ENCODE data around the gene ZNF221.

ZNF221 gene

GRCh38 chr19:43910884-43911283 lies 40.1 kb upstream of the ZNF221 start:
- Histone ChIP-seq H3K36me3 (ENCODE audit: control insufficient read depth, low read length) (peaks cover 26% of the 10 kb centered on the region), H3K4me2 (ENCODE audit: low read length) (no peak overlapping the region), H3K9me2 (replicated peaks; ENCODE audit: control insufficient read depth, low read length) (no peaks in the 10 kb centered on the region), H3F3A (ENCODE audit: control insufficient read depth, insufficient read depth) (no peaks in the 10 kb centered on the region), H4K20me1 (ENCODE audit: control insufficient read depth, insufficient read depth, low read depth, low read length) (no peaks in the 10 kb centered on the region), H3K9me3 (ENCODE audit: control insufficient read depth, insufficient read depth, low read length) (peaks cover 23% of the 10 kb centered on the region; the same call in 1 of the 2 replicates), H3K27ac (ENCODE audit: low read depth, low read length) (no peak overlapping the region), H3K27me3 (ENCODE audit: control insufficient read depth, low read length) (no peaks in the 10 kb centered on the region), H3K4me1 (ENCODE audit: control insufficient read depth, low read length) (no peaks in the 10 kb centered on the region), H3K4me3 (ENCODE audit: low read length) (no peak overlapping the region), H3K79me2 (ENCODE audit: control insufficient read depth, low read length) (no peaks in the 10 kb centered on the region)
- TF ChIP-seq EZH2phosphoT487 (IDR thresholded peaks at IDR 0.05; ENCODE audit: borderline replicate concordance, low read length) (no peak), CTCF (IDR thresholded peaks at IDR 0.05; ENCODE audit: low read depth, low read length, poor library complexity, severe bottlenecking) (no peak)

GRCh38 chr19:43913383-43913782 lies 37.6 kb upstream of the ZNF221 start:
- Histone ChIP-seq H3F3A (ENCODE audit: control insufficient read depth, insufficient read depth) (no peaks in the 10 kb centered on the region), H3K27ac (ENCODE audit: low read depth, low read length) (no peak overlapping the region), H3K4me3 (ENCODE audit: low read length) (no peak overlapping the region), H3K4me1 (ENCODE audit: control insufficient read depth, low read length) (no peaks in the 10 kb centered on the region), H3K27me3 (ENCODE audit: control insufficient read depth, low read length) (no peaks in the 10 kb centered on the region), H4K20me1 (ENCODE audit: control insufficient read depth, insufficient read depth, low read depth, low read length) (no peaks in the 10 kb centered on the region), H3K79me2 (ENCODE audit: control insufficient read depth, low read length) (no peaks in the 10 kb centered on the region), H3K9me3 (ENCODE audit: control insufficient read depth, insufficient read depth, low read length) (peaks cover 23% of the 10 kb centered on the region; the same call in 1 of the 2 replicates), H3K36me3 (ENCODE audit: control insufficient read depth, low read length) (peaks cover 40% of the 10 kb centered on the region), H3K4me2 (ENCODE audit: low read length) (no peak overlapping the region), H3K9me2 (replicated peaks; ENCODE audit: control insufficient read depth, low read length) (no peaks in the 10 kb centered on the region)
- no peak for TF ChIP-seq CTCF (IDR thresholded peaks at IDR 0.05; ENCODE audit: low read depth, low read length, poor library complexity, severe bottlenecking)
- TF ChIP-seq EZH2phosphoT487 (IDR thresholded peaks at IDR 0.05; ENCODE audit: borderline replicate concordance, low read length), result no peak

GRCh38 chr19:43914051-43914450 lies 37.0 kb upstream of the ZNF221 start:
- Histone ChIP-seq H3K9me3 (ENCODE audit: control insufficient read depth, insufficient read depth, low read length) (peaks cover 23% of the 10 kb centered on the region; the same call in 1 of the 2 replicates), H3K4me2 (ENCODE audit: low read length) (no peak overlapping the region)
- TF ChIP-seq EZH2phosphoT487 (IDR thresholded peaks at IDR 0.05; ENCODE audit: borderline replicate concordance, low read length) (no peak), CTCF (IDR thresholded peaks at IDR 0.05; ENCODE audit: low read depth, low read length, poor library complexity, severe bottlenecking) (no peak)

More at GRCh38 chr19:43914051-43914450, 37.0 kb upstream of the ZNF221 start:
- no peak overlapping the region for H3K4me3 ChIP-seq (ENCODE audit: low read length)
- no peaks in the 10 kb centered on the region for H4K20me1 ChIP-seq (ENCODE audit: control insufficient read depth, insufficient read depth, low read depth, low read length)
- no peaks in the 10 kb centered on the region for H3K4me1 ChIP-seq (ENCODE audit: control insufficient read depth, low read length)
- H3K36me3 ChIP-seq (ENCODE audit: control insufficient read depth, low read length), result peaks cover 42% of the 10 kb centered on the region
- H3K79me2 ChIP-seq (ENCODE audit: control insufficient read depth, low read length), result no peaks in the 10 kb centered on the region
- H3F3A ChIP-seq (ENCODE audit: control insufficient read depth, insufficient read depth), result no peaks in the 10 kb centered on the region
- H3K27me3 ChIP-seq (ENCODE audit: control insufficient read depth, low read length), result no peaks in the 10 kb centered on the region
- H3K27ac ChIP-seq (ENCODE audit: low read depth, low read length), result no peak overlapping the region
- no peaks in the 10 kb centered on the region for H3K9me2 ChIP-seq (replicated peaks; ENCODE audit: control insufficient read depth, low read length)

Measured in DOHH2 (cell line).